Activated CD4-positive, alpha-beta T cell treated with anti-CD3 and anti-CD28 coated beads, Interleukin-2, amount 50 U/mL, for 48 hours (primary cell): Measurements from ENCODE around the gene DCANP1.

Source experiments
- DNase-seq, 2 experiments: peaks; one replicate each; pipeline ENCODE4 v3.0.0-alpha.2; 2020

The DCANP1 gene

DNA sequence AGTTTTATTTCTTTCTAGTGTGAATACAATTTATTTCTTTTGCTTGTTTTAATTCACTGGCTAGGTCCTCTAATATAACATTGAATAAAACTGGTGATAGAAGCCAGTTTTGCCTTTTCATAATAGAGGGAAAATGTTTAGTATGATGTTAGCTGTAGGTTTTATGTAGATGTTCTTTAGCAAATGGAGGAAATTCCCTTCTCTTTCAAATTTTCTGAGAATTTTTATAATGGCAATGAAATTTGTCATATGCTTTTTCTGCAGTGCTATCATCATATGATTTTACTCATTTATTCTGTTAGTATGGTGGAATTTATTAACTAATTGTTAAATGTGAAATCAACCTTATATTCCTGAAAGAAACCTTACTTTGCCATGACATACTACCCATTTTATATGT lies 30.1 kb downstream of the DCANP1 start:
- DNase-seq: no peak

DNA sequence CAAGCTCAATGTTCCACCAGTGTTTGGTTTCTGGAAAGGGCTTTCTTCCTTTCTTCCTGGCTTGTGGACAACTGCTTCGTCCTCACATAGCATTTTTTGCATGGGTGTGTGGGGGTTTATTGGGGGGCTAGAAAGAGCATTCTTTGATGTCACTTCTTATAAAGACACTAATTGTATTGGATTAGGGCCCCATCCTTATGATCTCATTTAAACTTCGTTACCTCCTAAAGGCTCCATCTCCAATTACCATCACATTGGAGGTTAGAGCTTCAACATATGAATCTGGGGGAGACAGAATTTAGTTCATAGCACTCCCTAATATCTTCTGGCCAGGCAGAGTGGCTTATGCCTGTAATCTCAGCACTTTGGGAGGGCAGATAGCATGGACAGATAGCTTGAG lies 42.1 kb downstream of the DCANP1 start:
- no peak for DNase-seq

DNA sequence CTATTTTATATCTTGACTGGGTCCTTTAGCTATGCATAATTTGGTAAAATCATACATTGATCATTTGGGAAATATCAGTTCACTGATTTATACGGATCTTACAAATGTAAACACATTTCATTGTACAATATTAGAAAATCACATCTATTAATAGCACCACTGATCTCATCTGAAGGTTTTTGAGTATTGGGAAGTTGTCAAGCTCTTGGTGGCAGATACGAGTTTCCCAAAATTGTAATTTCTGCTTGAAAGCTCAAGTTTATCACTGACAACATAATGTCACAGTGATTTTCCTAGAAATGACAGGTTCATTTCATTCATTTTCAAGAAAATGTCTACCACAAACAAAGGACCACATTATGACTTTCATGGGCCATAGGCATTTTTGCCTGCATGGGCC lies 45.1 kb downstream of the DCANP1 start:
- DNase-seq: no peak

DNA sequence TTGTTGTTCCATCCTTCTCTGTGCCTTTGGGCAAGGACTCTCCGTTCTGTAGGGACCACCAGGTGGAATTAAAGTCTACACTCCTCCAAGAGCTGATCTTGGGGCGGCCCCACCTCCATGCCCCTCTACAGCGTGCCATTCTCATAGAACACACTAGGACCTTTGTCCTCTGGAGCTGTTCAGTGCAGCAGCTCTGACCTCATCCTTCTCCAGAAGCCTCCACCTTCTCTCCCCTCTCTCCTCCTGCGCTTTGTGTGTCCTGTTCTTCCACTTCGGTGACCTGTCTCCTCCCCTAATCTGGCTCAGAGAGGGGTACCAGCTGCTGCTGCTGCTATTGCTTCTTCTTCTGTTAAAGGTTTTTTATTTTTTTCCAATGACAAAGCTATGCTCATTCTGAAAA lies 46.3 kb downstream of the DCANP1 start:
- DNase-seq: no peak

DNA sequence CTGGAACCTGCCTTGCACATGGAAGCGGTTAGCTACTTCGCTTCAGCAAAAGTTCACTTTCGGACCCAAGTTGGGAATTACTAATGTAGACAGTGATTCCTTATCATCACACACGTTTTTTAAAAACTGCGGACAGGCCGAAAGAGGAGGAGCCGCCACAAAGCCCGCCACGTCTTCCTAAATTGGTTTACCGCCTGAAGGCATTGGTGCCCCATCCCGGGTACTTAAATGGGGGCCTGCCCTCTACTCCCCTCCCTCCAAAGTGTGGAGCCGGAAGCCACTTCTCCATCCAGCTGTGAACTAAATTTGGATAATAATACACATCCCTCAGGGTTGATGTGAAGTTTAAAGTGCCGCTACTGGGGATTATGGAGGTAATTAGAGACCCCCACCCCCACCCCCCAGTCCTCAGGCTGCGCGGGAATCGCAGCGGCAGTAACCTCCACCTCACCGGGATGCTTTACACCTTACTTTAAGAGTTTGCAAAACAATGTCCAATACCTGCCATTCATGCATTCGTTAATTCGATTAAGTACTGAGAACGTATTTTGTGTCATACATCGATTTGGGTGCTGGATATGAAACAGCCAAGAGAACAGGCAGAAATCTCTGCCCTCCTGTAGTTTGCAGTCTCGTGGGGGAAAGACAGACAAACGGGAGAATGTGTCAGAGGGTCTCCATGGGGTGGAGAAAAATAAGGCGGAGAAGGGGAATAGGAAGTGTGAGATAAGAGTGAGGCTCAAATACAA lies 47.2 kb downstream of the DCANP1 start:
- DNase-seq: no peak

DNA sequence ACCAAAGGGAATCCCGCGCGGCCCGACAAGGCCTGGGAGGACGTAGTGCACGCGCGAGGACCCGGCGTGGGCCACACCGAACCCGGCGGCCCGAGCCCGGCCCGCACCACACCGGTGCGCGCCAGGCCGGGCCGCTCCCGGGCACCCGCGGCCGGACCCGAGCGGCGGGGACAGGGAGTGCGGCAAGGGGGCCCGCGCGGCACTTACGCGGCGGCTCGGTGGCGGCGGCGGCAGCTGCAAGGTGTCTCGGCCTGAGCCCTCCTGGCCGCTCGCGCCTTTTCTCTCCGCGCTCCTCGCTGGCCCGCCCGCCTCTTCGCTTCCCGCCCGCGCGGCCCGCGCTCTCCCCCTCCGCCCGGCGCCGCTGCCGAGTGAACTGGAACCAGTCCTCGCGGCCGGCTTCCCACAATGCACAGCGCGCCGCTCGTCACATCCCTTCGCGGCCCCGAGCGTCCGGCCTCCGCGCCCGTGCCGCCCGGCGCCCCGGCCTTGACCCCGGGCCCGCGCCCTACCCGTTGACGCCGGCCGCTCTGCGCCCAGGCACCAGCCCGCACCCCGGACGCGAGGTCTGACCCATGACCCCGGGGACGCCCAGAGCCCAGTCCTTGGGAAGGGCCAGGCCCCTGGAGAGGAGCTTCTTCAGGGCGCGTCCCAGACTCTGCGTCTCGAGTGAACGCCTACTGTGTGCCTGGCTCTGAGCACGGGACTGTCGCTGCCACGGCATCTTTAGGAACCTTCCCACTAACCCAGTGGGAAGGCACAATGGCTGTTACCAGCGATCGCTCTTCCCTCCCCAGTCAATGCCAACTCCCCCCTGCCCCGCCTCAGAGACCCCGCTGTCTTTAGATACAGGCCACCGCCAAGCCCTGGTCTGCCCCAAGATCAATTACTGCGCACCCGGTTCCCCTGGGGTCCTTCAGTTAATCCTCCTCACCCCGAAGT lies 48.0 kb downstream of the DCANP1 start, which contains the start of gene MACROH2A1:
MACROH2A1 (minus strand) TSS at position 377 of the 939 bp plus-strand sequence. CDS start 10,138 bp downstream, outside the sequence.
- peak; percentile 83 to 85 for DNase-seq

DNA sequence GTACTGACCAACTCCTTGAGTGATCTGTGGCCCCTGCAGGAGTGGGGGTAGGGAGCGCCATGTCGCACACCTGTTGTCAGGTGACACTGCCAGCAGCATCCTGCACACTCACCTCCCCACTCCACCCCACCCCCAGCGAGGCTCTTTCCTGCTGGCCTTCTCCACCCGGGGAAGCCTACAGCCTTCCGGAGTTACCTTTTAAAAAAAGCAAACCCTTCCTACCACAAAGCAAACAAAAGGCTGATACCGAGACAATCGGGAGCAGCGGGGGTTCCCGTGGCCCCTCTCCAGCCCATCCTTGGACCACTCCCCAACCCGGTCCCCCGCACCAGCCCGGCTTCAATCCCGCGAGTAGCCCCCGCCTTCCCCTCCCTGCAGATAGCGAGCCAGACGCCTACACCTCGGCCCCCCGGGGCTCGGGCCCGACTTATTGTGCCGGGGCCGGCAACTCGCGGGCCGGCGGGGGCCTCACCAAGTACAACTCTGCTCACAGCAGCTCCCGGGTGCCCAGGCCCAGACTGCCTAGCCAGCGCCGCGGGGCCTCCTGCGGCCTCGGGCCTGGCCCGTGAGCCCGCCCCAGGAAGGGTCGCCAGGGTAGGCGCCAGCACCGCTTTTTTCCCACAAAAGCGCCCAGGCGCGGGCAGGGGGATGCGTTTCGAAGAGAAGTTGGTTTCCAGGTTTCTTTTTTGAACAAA lies 48.8 kb downstream of the DCANP1 start:
- peak; percentile 51 to 61 for DNase-seq

DNA sequence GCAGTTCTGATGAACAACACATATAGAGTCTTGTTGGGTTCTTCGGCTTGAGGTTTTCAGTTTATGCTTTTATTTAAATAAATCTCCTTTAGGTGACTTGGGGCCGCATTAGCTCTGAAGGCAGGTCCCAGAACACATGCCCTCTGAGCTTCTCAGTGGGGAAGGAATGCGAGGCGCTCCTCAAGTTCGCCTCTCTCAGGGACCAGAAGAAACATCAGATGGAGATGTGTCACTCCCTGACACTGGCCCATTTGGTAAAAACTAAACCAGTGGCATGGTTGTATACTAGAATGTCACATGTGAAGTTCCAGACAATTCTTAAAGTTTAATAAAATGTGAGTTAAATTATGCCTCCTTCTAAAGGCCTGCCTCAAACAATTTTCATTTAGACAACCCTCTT lies 50.1 kb downstream of the DCANP1 start:
- DNase-seq: no peak

DNA sequence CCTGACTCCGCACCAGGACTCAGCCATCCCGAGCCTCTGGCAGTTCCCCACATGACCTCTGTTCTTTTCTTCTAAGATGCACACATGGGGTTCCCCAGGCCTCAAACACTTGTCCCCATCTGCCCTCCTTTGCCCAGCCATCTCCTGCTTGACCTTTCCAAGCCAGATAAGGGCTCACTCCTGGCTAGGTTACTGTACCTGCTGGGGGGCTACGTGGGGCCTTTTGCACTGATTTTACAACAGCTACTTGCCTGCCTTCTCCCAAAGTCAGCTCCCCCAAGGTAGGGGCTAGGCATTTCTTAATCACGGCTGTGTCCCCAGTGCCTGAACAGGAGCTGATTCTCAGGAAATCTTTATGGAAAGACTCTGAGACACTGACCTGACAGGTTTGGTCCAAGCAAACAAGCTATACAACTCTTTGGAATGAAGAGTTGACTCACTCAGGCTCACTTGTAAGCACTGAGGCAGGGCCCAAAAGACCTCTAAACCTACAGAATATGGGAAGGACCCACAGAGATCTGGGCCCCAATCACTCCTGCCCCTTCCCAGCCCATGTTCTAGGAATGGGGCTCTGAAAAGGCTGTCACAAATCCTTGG lies 50.6 kb downstream of the DCANP1 start:
- DNase-seq: no peak

DNA sequence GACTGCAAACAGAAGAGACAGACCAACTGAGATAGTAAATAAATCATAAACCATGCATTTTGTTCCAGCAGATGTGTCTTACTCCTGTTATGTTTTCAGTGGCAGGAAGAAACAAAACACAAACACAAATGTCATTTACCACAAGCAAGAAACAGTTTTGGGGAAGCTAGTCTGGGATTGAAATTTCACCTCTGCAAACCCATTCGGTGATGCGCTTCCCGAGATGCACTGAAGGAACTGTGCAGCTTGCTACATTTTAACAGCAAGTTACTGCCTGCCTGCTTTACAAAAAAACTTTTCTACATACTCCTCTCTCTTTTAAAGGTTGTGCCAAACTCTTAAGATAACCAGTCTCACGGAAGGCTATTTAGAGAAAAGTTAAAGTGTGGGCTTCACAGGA lies 51.3 kb downstream of the DCANP1 start:
- DNase-seq: no peak

DNA sequence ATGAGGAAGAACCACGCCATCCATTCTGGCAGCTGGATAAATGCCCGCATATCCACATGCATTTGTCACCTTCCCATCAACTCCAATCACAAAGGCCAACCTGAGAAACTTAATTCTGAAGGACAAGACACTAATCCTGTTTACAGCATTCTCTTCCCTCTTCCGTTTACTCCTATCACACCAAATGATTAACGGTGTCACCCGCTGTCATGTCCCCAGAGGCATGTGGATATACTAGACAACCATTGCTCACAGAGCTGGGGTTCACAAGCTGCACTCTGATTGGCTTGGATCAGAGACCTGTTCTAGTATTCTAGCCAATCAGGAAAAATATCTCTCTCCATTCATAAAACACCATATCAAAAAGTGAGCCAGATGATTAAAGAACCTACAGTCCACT lies 51.7 kb downstream of the DCANP1 start:
- DNase-seq: no peak
